Heart right ventricle (tissue), 16 donors: ENCODE results near the gene BNIP1. TPM values are rescaled to one million over a fixed set of nuclear protein-coding genes. Genes with fewer than 3 reads are reported as not detected.
A peak's percentile ranks its signal among the peaks of the same experiment; 100 is the strongest.

Source experiments
- ATAC-seq, 8 donors: fragments of 200-7000 bp; cut with Tn5 transposase; one replicate each; pipeline ENCODE4 v1.9.1; 2020; ENCODE audit warnings: mild to moderate bottlenecking in 8 of 8, moderate library complexity in 8 of 8, moderate number of reproducible peaks in 1 of 8
- DNase-seq, 2 donors: peaks; one replicate each; pipeline ENCODE4 v3.0.0-alpha.2; 2020
- H3K27ac ChIP-seq, 10 donors: fragments of 200-600 bp; sonication (generic) in 2 of 10; one replicate each; pipeline versions ENCODE4 v1.5.0 to v1.8.0; 2020 to 2022; ENCODE audit warnings: mild to moderate bottlenecking in 3 of 10
- H3K27me3 ChIP-seq, 7 donors: fragments of 200-600 bp; one replicate each; pipeline ENCODE4 v1.8.0; 2021 to 2022; ENCODE audit warnings: mild to moderate bottlenecking in 2 of 7
- H3K36me3 ChIP-seq, 9 donors: fragments of 200-600 bp; sonication (generic) in 1 of 9; one replicate each; pipeline versions ENCODE4 v1.5.0 to v1.8.0; 2020 to 2022; ENCODE audit warnings: mild to moderate bottlenecking in 2 of 9
- H3K4me1 ChIP-seq, 9 donors: fragments of 200-600 bp; sonication (generic) in 1 of 9; one replicate each; pipeline versions ENCODE4 v1.5.0 to v1.8.0; 2020 to 2022; ENCODE audit warnings: mild to moderate bottlenecking in 4 of 9
- H3K4me3 ChIP-seq, 10 donors: fragments of 200-600 bp; sonication (generic) in 2 of 10; one replicate each; pipeline versions ENCODE4 v1.5.0 to v1.8.0; 2020 to 2022; ENCODE audit warnings: mild to moderate bottlenecking in 7 of 10, moderate library complexity in 2 of 10
- H3K9me3 ChIP-seq, 11 donors: fragments of 200-600 bp in 10 of 11; sonication (generic) in 2 of 11; one replicate each; pipeline versions ENCODE4 v1.5.0 to v1.8.0; 2013 to 2022; ENCODE audit warnings: mild to moderate bottlenecking in 2 of 11, control low read depth in 1 of 11, moderate library complexity in 1 of 11
- WGBS, 2 donors: extraction: QIAGEN DNeasy Blood & Tissue Kit; methylation state at CpG; one replicate each; pipeline ENCODE4 v1.1.7; 2013; ENCODE audit warnings: inconsistent platforms in 1 of 2; 5-methylcytosine and 5-hydroxymethylcytosine counted together
- intact Hi-C, 10 donors: fragments of 100-400 bp; cut with DNase I; formaldehyde crosslinking; loops; one replicate each; pipeline versions ENCODE4 v1.11.1 to v1.14.2; 2022
- polyA plus RNA-seq, 2 donors: library from polyadenylated mRNA; stranded (reverse); fragments of 200-250 nt; gene quantifications; one replicate each; pipeline ENCODE4 v1.2.3, GENCODE V29; 2013
- total RNA-seq, 10 donors: library from RNA; stranded (reverse); fragmentation: NEBNext Ultra II Directional in 3 of 10; extraction: Animal tissue kit (Norgen Biotek cat#: 25700) in 3 of 10; gene quantifications; one replicate each; pipeline versions ENCODE4 v1.2.1 to v1.2.4, GENCODE V29; 2021 to 2023
- TF ChIP-seq, protein P1 (sequence below), 9 donors: fragments of 200-600 bp; sonication (generic) in 2 of 9; IDR thresholded peaks; one replicate each; pipeline versions ENCODE4 v1.5.0 to v1.8.0; 2021 to 2022; ENCODE audit warnings: antibody characterized with exemption in 9 of 9, mild to moderate bottlenecking in 5 of 9, moderate library complexity in 1 of 9
- donor health status: Arrhythmogenic right ventricular cardiomyopathy.
- donor health status: ischemic (EF 13 %, LVEDD 7.1; RV severe dilation, severe dysfunction).
- donor health status: healthy with polysubstance abuse.
- donor health status: DM: no; HTN: yes; CAD: no.
- donor health status: DM: no; HTN: no; CAD: no.
- donor health status: ischemic (EF 25% LVEDD 6.9; RV normal size, moderate dysfunction).
- donor health status: ischemic (EF 25% LVEDD 5.7; RV mildly dilated, moderate dysfunction).
- donor health status: healthy.
- donor health status: DM: yes; HTN: yes; CAD: no.
- donor health status: Ischemic cardiomyopathy.
- donor health status: ischemic (EF 35%, LVEDD 5.7; RV mildly dilated, moderate dysfunction).
- donor health status: nonischemic (EF 11% LVEDD 7.7; RV severe dilation, severe dysfunction).
- donor health status: DM: yes; HTN: yes; CAD: no.
- donor health status: PGD.
- donor health status: ischemic (EF 29% LVEDD 5.4; RV normal size, mild dysfunction).
- donor health status: nonischemic (EF 23%, LVEDD 6.1; RV moderate dilation, normal function).

Gene BNIP1
- total and polyA plus RNA-seq, 12 donors: 8.5 to 15.9 (median 10.4) TPM

DNA sequence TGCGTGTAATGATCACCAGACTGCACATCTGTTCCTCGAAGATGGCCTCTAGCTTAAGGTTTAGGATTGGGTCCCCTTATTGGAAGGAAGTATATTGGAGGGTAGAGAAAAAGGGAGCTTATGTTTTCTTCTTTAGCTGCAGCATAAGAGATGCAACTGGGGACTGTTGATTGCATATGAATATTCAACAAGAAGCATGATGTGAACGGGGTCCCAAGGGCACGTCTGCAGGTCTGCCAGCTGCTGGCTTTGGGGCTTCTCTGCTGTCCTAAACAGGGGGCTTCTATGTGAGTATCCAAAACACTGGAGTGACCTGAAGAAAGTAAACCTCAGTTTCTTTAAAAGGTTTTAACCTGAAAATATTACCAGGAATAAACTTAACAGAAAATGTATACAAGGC, 3.6 kb upstream of the BNIP1 start:
- ATAC-seq: no peak
- TF ChIP-seq, protein P1, sequence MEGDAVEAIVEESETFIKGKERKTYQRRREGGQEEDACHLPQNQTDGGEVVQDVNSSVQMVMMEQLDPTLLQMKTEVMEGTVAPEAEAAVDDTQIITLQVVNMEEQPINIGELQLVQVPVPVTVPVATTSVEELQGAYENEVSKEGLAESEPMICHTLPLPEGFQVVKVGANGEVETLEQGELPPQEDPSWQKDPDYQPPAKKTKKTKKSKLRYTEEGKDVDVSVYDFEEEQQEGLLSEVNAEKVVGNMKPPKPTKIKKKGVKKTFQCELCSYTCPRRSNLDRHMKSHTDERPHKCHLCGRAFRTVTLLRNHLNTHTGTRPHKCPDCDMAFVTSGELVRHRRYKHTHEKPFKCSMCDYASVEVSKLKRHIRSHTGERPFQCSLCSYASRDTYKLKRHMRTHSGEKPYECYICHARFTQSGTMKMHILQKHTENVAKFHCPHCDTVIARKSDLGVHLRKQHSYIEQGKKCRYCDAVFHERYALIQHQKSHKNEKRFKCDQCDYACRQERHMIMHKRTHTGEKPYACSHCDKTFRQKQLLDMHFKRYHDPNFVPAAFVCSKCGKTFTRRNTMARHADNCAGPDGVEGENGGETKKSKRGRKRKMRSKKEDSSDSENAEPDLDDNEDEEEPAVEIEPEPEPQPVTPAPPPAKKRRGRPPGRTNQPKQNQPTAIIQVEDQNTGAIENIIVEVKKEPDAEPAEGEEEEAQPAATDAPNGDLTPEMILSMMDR (IDR thresholded peaks at IDR 0.05): no peak
- Histone ChIP-seq H3K27ac (no peak overlapping the region), H3K4me3 (no peak overlapping the region), H3K9me3 (no peaks in the 10 kb centered on the region), H3K36me3 (peaks cover 0 to 42% (median 0%) of the 10 kb centered on the region in 9 donors), H3K4me1 (peaks cover 0 to 16% (median 11%) of the 10 kb centered on the region in 9 donors), H3K27me3 (no peaks in the 10 kb centered on the region)
- no peak for DNase-seq
- intact Hi-C loops: loop anchor here in 6 of 10 donors (5.0 to 10.0 kb wide), 4 partner anchors 126 to 158 kb away; partner anchors contain the start of gene ATP6V0E1 (in 4 of the 6)
- 64 to 71% methylated on average over 4 of the region's 4 CpGs for WGBS, 2 donors

DNA sequence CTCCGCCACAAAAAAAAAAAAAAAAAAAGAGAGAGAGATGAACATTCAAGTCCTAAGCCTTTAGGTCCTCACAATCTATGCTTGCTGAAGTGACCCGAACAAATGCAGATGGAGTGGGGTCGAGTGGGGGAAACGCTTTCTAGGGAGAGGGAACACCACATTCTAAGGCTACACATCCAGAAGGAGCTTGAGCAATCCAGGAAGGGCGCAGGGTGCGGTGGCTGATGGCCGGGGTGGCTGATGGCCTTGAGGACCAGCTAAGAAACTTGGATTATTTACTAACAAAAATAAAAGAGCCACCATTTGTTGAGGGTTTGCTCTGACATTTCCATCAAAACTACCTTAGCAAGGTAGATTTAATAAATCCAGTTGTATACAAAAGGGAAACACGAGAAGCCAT, 764 bp upstream of the BNIP1 start:
- DNase-seq: no peak
- H3K9me3 ChIP-seq: no peaks in the 10 kb centered on the region
- H3K36me3 ChIP-seq: peaks cover 0 to 39% (median 4%) of the 10 kb centered on the region in 9 donors
- 90 to 94% methylated on average over 8 of the region's 8 CpGs for WGBS, 2 donors
- H3K4me1 ChIP-seq: peaks cover 0 to 18% (median 11%) of the 10 kb centered on the region in 9 donors
- TF ChIP-seq, protein P1 (IDR thresholded peaks at IDR 0.05): no peak
- intact Hi-C loops: loop anchor here in 6 of 10 donors (5.0 to 10.0 kb wide), 4 partner anchors 129 to 161 kb away; partner anchors contain the start of gene ATP6V0E1 (in 4 of the 6)
- H3K27ac ChIP-seq: no peak overlapping the region
- no peak for ATAC-seq
- no peaks in the 10 kb centered on the region for H3K27me3 ChIP-seq
- peak overlapping the region in 1 of 10 donors; percentile 87 for H3K4me3 ChIP-seq

DNA sequence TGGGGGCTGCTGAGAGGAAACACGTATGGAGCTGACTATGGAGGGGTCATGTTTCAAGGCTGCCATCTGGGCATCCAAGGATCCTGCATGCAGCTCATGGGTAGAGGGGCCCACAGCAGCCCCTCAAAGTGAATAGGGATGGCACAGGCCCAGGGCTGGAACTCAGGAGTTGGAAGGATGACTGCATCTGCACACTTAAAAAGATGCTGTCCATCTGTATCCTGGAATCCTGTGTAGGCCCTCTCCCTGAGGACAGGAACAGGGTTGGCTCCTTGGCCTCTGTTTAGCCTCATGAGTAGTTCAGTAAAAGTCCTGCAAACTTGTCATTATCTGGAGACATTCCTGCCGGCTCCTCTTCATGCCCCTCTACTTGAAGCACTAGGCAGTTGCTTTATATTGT, 4.0 kb downstream of the BNIP1 start:
- Histone ChIP-seq H3K4me1 (peaks cover 0 to 18% (median 11%) of the 10 kb centered on the region in 9 donors), H3K9me3 (no peaks in the 10 kb centered on the region), H3K36me3 (peaks cover 0 to 72% (median 27%) of the 10 kb centered on the region in 9 donors), H3K27ac (no peak overlapping the region), H3K4me3 (no peak overlapping the region), H3K27me3 (no peaks in the 10 kb centered on the region)
- ATAC-seq: no peak
- TF ChIP-seq, protein P1 (IDR thresholded peaks at IDR 0.05): no peak
- WGBS, 2 donors: 64 to 69% methylated on average over 2 of the region's 2 CpGs
- intact Hi-C loops: loop anchor here in 4 of 10 donors (10.0 kb wide), 2 partner anchors 134 to 164 kb away; partner anchors contain the start of gene ATP6V0E1 (in 3 of the 4)
- no peak for DNase-seq

DNA sequence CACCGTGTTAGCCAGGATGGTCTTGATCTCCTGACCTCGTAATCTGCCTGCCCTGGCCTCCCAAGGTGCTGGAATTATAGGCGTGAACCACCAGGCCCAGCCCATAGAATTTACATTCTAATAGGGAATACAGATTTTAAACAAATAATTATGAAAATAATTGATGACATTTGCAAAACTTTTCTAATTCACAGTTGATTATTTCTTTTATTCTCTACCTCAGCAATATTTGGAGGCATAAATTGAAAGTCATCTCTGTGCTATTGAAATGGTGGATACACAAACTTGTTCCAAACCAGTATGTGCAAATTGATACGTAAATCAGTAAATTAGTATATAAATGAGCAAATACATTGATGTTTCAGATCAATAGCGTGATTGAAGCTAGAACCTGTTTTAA, 8.2 kb downstream of the BNIP1 start:
- no peak overlapping the region for H3K4me3 ChIP-seq
- H3K36me3 ChIP-seq: peaks cover 0 to 99% (median 43%) of the 10 kb centered on the region in 9 donors
- 94 to 98% methylated on average over 5 of the region's 5 CpGs for WGBS, 2 donors
- TF ChIP-seq, protein P1 (IDR thresholded peaks at IDR 0.05): no peak
- H3K27me3 ChIP-seq: no peaks in the 10 kb centered on the region
- no peaks in the 10 kb centered on the region for H3K4me1 ChIP-seq
- no peak overlapping the region for H3K27ac ChIP-seq
- ATAC-seq: no peak
- no peak for DNase-seq
- H3K9me3 ChIP-seq: no peaks in the 10 kb centered on the region
- intact Hi-C loops: no loop called here
